Measurements from ENCODE around the gene ELMO1.

DNA sequence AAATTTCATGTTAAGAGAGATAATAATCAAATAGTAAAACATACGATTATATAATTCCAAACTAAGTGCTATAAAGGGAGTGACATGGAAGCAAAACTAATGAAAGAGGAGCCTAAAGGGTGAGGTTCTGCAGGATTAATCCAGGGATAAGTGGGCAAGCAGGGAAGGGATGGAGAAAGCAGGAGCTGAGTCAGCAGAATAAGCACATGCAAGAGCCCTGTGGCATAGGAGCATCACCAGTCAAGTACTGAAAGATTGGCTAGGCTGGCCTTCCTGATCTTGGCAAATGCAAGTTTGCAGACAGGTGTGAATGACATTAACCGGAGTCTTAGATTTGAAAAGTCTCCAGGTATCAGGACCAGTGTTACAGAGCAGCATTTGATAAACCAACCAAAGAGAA lies 336.4 kb downstream of the ELMO1 start:
- TF ChIP-seq, protein P1, sequence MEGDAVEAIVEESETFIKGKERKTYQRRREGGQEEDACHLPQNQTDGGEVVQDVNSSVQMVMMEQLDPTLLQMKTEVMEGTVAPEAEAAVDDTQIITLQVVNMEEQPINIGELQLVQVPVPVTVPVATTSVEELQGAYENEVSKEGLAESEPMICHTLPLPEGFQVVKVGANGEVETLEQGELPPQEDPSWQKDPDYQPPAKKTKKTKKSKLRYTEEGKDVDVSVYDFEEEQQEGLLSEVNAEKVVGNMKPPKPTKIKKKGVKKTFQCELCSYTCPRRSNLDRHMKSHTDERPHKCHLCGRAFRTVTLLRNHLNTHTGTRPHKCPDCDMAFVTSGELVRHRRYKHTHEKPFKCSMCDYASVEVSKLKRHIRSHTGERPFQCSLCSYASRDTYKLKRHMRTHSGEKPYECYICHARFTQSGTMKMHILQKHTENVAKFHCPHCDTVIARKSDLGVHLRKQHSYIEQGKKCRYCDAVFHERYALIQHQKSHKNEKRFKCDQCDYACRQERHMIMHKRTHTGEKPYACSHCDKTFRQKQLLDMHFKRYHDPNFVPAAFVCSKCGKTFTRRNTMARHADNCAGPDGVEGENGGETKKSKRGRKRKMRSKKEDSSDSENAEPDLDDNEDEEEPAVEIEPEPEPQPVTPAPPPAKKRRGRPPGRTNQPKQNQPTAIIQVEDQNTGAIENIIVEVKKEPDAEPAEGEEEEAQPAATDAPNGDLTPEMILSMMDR (IDR thresholded peaks at IDR 0.05): no peak
- no peak for TF ChIP-seq POLR2A (IDR thresholded peaks at IDR 0.05)

Measured in body of pancreas (tissue), 4 donors.